ENCODE measurements around the gene PARD3B. TPM values are rescaled to one million over a fixed set of nuclear protein-coding genes. Genes with fewer than 3 reads are reported as not detected.

PARD3B gene
- total RNA-seq, 1 donor from 2014 or later = 12.3 TPM

DNA sequence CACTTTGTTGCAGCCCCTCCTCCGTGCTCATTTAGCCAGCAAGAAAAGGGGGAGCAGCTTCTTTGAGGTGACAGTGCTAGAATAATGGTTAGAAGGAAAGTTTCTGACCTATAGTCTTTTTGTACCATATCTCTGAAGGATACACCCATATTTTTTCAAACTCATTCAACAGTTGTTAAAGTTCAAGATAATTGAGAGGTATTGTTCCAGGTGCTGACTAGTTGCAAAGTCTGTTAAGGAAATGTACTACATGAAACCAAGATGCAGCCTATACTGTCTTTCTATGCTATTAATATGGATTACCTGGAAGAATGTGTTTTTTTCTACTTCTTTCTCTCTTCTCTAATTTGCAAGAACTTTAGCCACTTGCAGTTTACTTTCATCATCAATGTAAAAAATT, 495.0 kb downstream of the PARD3B start:
- no peak overlapping the region for H3K4me3 ChIP-seq
- TF ChIP-seq POLR2AphosphoS5 (IDR thresholded peaks at IDR 0.05; ENCODE audit: insufficient read depth in 1 of 2, low read depth in 1 of 2) = no peak
- no peak for TF ChIP-seq POLR2A (IDR thresholded peaks at IDR 0.05)
- TF ChIP-seq, protein P1, sequence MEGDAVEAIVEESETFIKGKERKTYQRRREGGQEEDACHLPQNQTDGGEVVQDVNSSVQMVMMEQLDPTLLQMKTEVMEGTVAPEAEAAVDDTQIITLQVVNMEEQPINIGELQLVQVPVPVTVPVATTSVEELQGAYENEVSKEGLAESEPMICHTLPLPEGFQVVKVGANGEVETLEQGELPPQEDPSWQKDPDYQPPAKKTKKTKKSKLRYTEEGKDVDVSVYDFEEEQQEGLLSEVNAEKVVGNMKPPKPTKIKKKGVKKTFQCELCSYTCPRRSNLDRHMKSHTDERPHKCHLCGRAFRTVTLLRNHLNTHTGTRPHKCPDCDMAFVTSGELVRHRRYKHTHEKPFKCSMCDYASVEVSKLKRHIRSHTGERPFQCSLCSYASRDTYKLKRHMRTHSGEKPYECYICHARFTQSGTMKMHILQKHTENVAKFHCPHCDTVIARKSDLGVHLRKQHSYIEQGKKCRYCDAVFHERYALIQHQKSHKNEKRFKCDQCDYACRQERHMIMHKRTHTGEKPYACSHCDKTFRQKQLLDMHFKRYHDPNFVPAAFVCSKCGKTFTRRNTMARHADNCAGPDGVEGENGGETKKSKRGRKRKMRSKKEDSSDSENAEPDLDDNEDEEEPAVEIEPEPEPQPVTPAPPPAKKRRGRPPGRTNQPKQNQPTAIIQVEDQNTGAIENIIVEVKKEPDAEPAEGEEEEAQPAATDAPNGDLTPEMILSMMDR (IDR thresholded peaks at IDR 0.05) = no peak
- no peak overlapping the region for H3K27ac ChIP-seq
- no peaks in the 10 kb centered on the region for H3K27me3 ChIP-seq
- no peaks in the 10 kb centered on the region for H3K4me1 ChIP-seq
- DNase-seq (ENCODE audit: extremely low spot score in 2 of 2) = no peak
- H3K9me3 ChIP-seq = no peaks in the 10 kb centered on the region
- intact Hi-C loops (cut with DNase I) = no loop called here
- no peaks in the 10 kb centered on the region for H3K36me3 ChIP-seq

DNA sequence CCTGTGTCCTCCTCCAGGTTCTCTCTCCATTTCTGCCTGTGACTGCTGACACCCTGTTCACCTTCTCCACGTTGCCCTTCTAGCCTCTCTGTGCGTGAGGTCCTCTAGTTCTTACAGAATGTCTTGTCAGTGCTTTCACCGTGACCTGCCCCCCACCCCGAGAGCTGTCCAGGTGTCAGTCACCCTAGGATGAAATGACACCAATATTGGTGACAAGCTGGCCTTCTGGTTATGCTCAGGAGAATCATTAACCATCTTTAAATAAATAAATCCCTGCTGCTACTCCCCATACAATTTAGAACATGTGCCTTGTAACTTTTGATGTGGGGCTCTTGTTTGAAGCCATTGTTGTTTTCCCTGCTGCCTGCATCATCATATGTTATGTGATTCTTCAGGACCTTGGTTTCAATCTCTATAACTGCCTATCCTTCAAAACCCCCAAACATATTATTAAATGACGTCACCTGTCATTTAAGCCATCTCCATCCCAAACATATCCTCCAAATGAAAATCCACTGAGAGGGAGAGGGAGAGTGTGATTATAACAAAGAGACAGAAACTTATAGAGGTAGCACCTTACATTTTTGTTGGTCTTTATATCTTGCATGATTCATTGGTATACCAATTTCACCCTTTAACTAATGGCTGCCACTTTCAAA, 496.3 kb downstream of the PARD3B start:
- intact Hi-C loops (cut with DNase I) = no loop called here
- Histone ChIP-seq H3K27me3 (no peaks in the 10 kb centered on the region), H3K36me3 (no peaks in the 10 kb centered on the region), H3K9me3 (no peaks in the 10 kb centered on the region), H3K4me1 (no peaks in the 10 kb centered on the region), H3K27ac (no peak overlapping the region), H3K4me3 (no peak overlapping the region)
- TF ChIP-seq POLR2AphosphoS5 (IDR thresholded peaks at IDR 0.05; ENCODE audit: insufficient read depth in 1 of 2, low read depth in 1 of 2) = no peak
- TF ChIP-seq, protein P1 (IDR thresholded peaks at IDR 0.05) = no peak
- TF ChIP-seq POLR2A (IDR thresholded peaks at IDR 0.05) = no peak
- no peak for DNase-seq (ENCODE audit: extremely low spot score in 2 of 2)

DNA sequence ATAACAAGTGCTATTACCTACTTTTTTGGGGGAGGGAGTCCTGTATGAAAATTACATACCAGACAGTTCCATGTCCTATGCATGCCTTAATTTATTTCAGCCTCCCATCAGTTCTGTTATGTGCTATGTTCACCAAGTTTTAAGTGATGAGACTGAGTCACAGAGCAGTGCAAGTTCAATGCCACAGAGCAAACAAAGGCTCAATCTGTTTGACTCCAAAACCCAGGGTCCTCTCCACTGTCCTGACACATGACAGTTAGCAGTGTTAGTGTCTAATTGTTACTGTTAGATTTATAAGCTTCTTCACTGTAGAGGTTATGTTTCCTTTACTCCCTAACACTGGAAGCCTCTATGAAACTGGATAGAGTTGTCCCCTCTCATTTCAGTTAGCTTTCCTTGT, 498.0 kb downstream of the PARD3B start:
- H3K4me1 ChIP-seq = no peaks in the 10 kb centered on the region
- intact Hi-C loops (cut with DNase I) = no loop called here

DNA sequence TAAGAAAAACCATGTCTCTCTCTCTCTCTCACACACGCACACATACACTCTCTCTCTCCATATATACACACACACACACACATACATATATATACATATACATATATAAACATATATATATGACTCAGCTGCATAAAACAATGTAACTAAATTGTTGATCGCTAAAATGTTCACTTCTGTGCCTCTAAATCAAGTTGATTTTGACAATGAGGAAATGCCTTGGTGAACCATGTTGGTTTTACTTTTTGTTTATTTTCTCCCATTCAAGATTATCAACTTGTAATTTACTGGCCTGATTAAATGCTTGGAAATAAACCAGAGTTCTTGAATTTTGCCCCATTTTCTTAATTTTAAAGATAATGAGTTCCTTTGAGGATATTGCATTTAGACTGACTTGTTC, 500.4 kb downstream of the PARD3B start:
- intact Hi-C loops (cut with DNase I) = no loop called here
- Histone ChIP-seq H3K36me3 (no peaks in the 10 kb centered on the region), H3K4me3 (no peak overlapping the region), H3K27ac (no peak overlapping the region), H3K9me3 (no peaks in the 10 kb centered on the region), H3K27me3 (no peaks in the 10 kb centered on the region), H3K4me1 (no peaks in the 10 kb centered on the region)
- TF ChIP-seq POLR2A (IDR thresholded peaks at IDR 0.05) (no peak), POLR2AphosphoS5 (IDR thresholded peaks at IDR 0.05; ENCODE audit: insufficient read depth in 1 of 2, low read depth in 1 of 2) (no peak)
- TF ChIP-seq, protein P1 (IDR thresholded peaks at IDR 0.05) = no peak
- DNase-seq (ENCODE audit: extremely low spot score in 2 of 2) = no peak

More for the DNA sequence above, 498.0 kb downstream of the PARD3B start:
- Histone ChIP-seq H3K36me3 (no peaks in the 10 kb centered on the region), H3K9me3 (no peaks in the 10 kb centered on the region), H3K27me3 (no peaks in the 10 kb centered on the region), H3K27ac (no peak overlapping the region), H3K4me3 (no peak overlapping the region)
- DNase-seq (ENCODE audit: extremely low spot score in 2 of 2) = no peak
- TF ChIP-seq, protein P1 (IDR thresholded peaks at IDR 0.05) = no peak
- TF ChIP-seq POLR2AphosphoS5 (IDR thresholded peaks at IDR 0.05; ENCODE audit: insufficient read depth in 1 of 2, low read depth in 1 of 2) (no peak), POLR2A (IDR thresholded peaks at IDR 0.05) (no peak)

DNA sequence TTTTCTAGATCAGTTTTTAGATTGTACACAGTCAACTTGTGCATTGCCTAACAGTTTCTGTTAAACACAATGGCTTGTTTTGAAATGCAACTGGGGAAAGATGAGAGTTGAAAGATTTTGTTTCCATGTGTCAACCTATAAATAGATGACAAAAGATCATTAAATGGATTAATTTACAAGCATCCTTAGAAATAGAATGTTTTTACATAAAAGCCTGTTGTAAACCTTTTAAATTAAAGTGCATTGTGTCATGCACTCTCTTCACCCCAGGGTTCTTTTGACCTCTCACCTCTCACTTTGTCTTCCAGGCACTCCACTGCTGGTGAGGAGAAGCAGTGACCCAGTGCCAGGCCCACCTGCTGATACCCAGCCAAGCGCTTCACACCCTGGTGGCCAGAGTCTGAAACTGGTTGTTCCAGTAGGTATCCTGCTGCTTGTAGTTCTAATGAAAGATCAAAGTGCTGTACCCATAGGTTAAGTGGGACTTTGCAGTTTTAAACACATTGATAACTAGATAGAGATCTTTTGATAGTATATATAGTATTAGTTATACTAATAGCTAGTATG, 502.1 kb downstream of the PARD3B start:
- no peak overlapping the region for H3K27ac ChIP-seq
- H3K27me3 ChIP-seq = no peaks in the 10 kb centered on the region
- no peak for DNase-seq (ENCODE audit: extremely low spot score in 2 of 2)
- H3K4me3 ChIP-seq = no peak overlapping the region
- TF ChIP-seq, protein P1 (IDR thresholded peaks at IDR 0.05) = no peak
- TF ChIP-seq POLR2AphosphoS5 (IDR thresholded peaks at IDR 0.05; ENCODE audit: insufficient read depth in 1 of 2, low read depth in 1 of 2) = no peak
- no peak for TF ChIP-seq POLR2A (IDR thresholded peaks at IDR 0.05)
- no peaks in the 10 kb centered on the region for H3K4me1 ChIP-seq
- no peaks in the 10 kb centered on the region for H3K9me3 ChIP-seq
- intact Hi-C loops (cut with DNase I) = no loop called here
- no peaks in the 10 kb centered on the region for H3K36me3 ChIP-seq
